Caco-2 (cell line): ENCODE measurements around the gene SDK2. TPM values are rescaled to one million over a fixed set of nuclear protein-coding genes. Genes with fewer than 3 reads are reported as not detected.
"Not testable (repeated sequence)": the region's sequence is repeated elsewhere in the genome, so short reads cannot be mapped to it uniquely, and the experiment has no call there.

ENCODE experiments used
- BruUV-seq: library from RNA; stranded (reverse); fragments of 400-500 nt; replicated peaks from 2 replicates; lab custom pipeline; 2021; lab: Mats Ljungman, UMichigan
- CTCF ChIA-PET: fragments of 300-600 bp; sonication (Branson Sonifier 250); formaldehyde crosslinking; loops from one replicate; lab custom pipeline; 2022; ENCODE audit warnings: antibody characterized with exemption; lab: Charles Lee
- POLR2A ChIA-PET: fragments of 300-600 bp; sonication (Branson Sonifier 250); formaldehyde crosslinking; loops from one replicate; lab custom pipeline; 2022; ENCODE audit warnings: antibody characterized with exemption; lab: Charles Lee
- DNase-seq, 2 experiments: peaks; one replicate each; pipeline versions ENCODE4 v3.0.0 to v3.0.0-alpha.2; 2020 to 2022
- H3K27me3 ChIP-seq: replicated peaks from 2 replicates; pipeline ENCODE4 v1.6.0; 2011; ENCODE audit warnings: low read length; ENCODE audit not compliant: control insufficient read depth, insufficient read depth
- H3K36me3 ChIP-seq: 2 replicates; pipeline ENCODE4 v1.5.1; 2011; ENCODE audit warnings: low read length; ENCODE audit not compliant: control insufficient read depth, insufficient read depth
- H3K4me1 ChIP-seq: fragments of 250-450 bp; sonication (Bioruptor Pico); 2 replicates; pipeline ENCODE4 v1.5.1; 2020; ENCODE audit warnings: mild to moderate bottlenecking
- H3K4me3 ChIP-seq: 2 replicates; pipeline ENCODE4 v1.5.1; 2011; ENCODE audit warnings: low read depth, mild to moderate bottlenecking, control low read depth, low read length
- H3K9me3 ChIP-seq: fragments of 250-450 bp; sonication (Bioruptor Pico); 2 replicates; pipeline ENCODE4 v1.5.1; 2020; ENCODE audit warnings: mild to moderate bottlenecking, moderate library complexity
- H3K27ac Mint-ChIP-seq: one replicate; pipeline ENCODE4 v1.8.0; 2022; ENCODE audit warnings: mixed read lengths; ENCODE audit not compliant: unreplicated experiment
- H3K27me3 Mint-ChIP-seq: one replicate; pipeline ENCODE4 v1.8.0; 2022; ENCODE audit warnings: mixed read lengths; ENCODE audit not compliant: insufficient read depth, unreplicated experiment
- H3K36me3 Mint-ChIP-seq: one replicate; pipeline ENCODE4 v1.8.0; 2022; ENCODE audit warnings: mild to moderate bottlenecking, mixed read lengths; ENCODE audit not compliant: insufficient read depth, unreplicated experiment
- H3K4me1 Mint-ChIP-seq: one replicate; pipeline ENCODE4 v1.8.0; 2022; ENCODE audit warnings: low read depth, mixed read lengths; ENCODE audit not compliant: unreplicated experiment
- H3K4me3 Mint-ChIP-seq: one replicate; pipeline ENCODE4 v1.8.0; 2022; ENCODE audit warnings: mild to moderate bottlenecking, moderate library complexity, mixed read lengths; ENCODE audit not compliant: unreplicated experiment
- H3K9me3 Mint-ChIP-seq: one replicate; pipeline ENCODE4 v1.8.0; 2022; ENCODE audit warnings: mixed read lengths; ENCODE audit not compliant: unreplicated experiment
- intact Hi-C: fragments of 100-400 bp; cut with micrococcal nuclease; formaldehyde crosslinking; loops from one replicate; pipeline ENCODE4 v1.10.0; 2022; ENCODE audit not compliant: unreplicated experiment
- total RNA-seq: library from RNA; stranded (reverse); gene quantifications from 2 replicates; pipeline ENCODE4 v1.2.3, GENCODE V29; 2022
- TF ChIP-seq, protein P1 (sequence below), 2 experiments: fragments of 200-600 bp in 1 of 2; IDR thresholded peaks; 1 replicate in 1 of 2; 2 replicates in 1 of 2; pipeline versions ENCODE4 v1.5.1 to v1.8.0; 2011 to 2022; ENCODE audit warnings: antibody characterized with exemption in 1 of 2, control low read depth in 1 of 2, inconsistent platforms in 1 of 2, low read depth in 1 of 2, low read length in 1 of 2, mild to moderate bottlenecking in 1 of 2, moderate library complexity in 1 of 2; ENCODE audit not compliant: insufficient read depth in 1 of 2, severe bottlenecking in 1 of 2, unreplicated experiment in 1 of 2

Gene SDK2
- total RNA-seq, 1 experiment from 2014 or later, result 0.09 TPM

DNA sequence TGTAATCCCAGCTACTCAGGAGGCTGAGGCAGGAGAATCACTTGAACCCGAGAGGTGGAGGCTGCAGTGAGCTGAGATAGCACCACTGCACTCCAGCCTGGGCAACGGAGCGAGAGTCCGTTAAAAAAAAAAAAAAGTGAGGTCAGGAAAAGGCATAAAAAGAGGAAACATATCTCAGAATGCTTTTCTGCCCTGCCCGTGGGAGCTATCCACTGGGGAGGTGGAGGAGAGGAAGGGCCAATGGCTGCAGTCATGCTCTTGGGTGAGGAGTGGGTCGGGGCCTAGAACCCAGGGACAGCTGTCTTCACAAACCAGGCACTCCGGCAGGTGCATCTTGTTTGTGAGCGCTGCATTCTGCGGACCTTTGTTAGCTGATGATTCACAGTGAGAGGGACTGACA is 272.4 kb downstream of the SDK2 start:
- no peaks in the 10 kb centered on the region for H3K9me3 Mint-ChIP-seq
- Histone ChIP-seq H3K4me3 (no peak overlapping the region), H3K27me3 (no peaks in the 10 kb centered on the region; the same call in none of the 2 replicates), H3K36me3 (no peaks in the 10 kb centered on the region), H3K9me3 (no peaks in the 10 kb centered on the region), H3K4me1 (no peaks in the 10 kb centered on the region)
- BruUV-seq, result no TSS peak
- peaks cover 25% of the 10 kb centered on the region for H3K27me3 Mint-ChIP-seq
- no peaks in the 10 kb centered on the region for H3K4me1 Mint-ChIP-seq
- ChIA-PET POLR2A (no interaction called here), CTCF (interaction anchor here (0.7 to 1.3 kb wide), 2 partner anchors 12 to 24 kb away, joined by 3 read pairs; no protein-coding TSS in a partner anchor)
- no peaks in the 10 kb centered on the region for H3K36me3 Mint-ChIP-seq
- intact Hi-C loops, result loop anchor here (2.0 kb wide), 1 partner anchor 61 kb away; no protein-coding TSS in a partner anchor
- no peak overlapping the region for H3K4me3 Mint-ChIP-seq
- DNase-seq, result no peak
- H3K27ac Mint-ChIP-seq, result no peak overlapping the region
- TF ChIP-seq, protein P1, sequence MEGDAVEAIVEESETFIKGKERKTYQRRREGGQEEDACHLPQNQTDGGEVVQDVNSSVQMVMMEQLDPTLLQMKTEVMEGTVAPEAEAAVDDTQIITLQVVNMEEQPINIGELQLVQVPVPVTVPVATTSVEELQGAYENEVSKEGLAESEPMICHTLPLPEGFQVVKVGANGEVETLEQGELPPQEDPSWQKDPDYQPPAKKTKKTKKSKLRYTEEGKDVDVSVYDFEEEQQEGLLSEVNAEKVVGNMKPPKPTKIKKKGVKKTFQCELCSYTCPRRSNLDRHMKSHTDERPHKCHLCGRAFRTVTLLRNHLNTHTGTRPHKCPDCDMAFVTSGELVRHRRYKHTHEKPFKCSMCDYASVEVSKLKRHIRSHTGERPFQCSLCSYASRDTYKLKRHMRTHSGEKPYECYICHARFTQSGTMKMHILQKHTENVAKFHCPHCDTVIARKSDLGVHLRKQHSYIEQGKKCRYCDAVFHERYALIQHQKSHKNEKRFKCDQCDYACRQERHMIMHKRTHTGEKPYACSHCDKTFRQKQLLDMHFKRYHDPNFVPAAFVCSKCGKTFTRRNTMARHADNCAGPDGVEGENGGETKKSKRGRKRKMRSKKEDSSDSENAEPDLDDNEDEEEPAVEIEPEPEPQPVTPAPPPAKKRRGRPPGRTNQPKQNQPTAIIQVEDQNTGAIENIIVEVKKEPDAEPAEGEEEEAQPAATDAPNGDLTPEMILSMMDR (IDR thresholded peaks at IDR 0.05; ENCODE audit: insufficient read depth in 1 of 2, low read depth in 1 of 2, low read length in 1 of 2, severe bottlenecking in 1 of 2, unreplicated experiment in 1 of 2), result no peak

DNA sequence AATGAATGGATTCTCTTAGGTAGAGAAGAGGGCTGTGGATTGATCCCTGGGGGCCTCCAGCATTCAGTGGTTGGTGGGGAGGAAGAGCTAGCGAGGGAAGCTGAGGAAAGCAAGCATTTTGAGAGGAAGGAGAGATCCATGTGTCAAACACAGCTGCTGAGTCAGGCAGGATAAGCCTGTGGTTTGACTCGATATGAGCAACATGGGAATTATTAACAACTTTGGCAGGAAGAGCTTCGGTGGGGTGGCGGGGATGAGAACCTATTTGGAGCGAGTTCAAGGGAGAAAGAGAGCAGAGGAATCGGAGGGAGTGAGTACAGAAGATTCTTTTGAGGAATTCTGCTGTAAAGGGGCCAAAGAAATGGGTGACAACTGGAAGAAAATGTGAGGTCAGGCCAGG is 273.0 kb downstream of the SDK2 start:
- no peak for DNase-seq
- H3K9me3 ChIP-seq, result no peaks in the 10 kb centered on the region
- BruUV-seq, result no TSS peak
- TF ChIP-seq, protein P1 (IDR thresholded peaks at IDR 0.05; ENCODE audit: insufficient read depth in 1 of 2, low read depth in 1 of 2, low read length in 1 of 2, severe bottlenecking in 1 of 2, unreplicated experiment in 1 of 2), result no peak
- Mint-ChIP-seq H3K4me3 (no peak overlapping the region), H3K36me3 (no peaks in the 10 kb centered on the region), H3K4me1 (no peaks in the 10 kb centered on the region), H3K9me3 (no peaks in the 10 kb centered on the region), H3K27ac (no peak overlapping the region), H3K27me3 (peaks cover 22% of the 10 kb centered on the region)
- no peaks in the 10 kb centered on the region; the same call in none of the 2 replicates for H3K27me3 ChIP-seq
- CTCF ChIA-PET, result interaction anchor here (1.3 to 3.5 kb wide), 2 partner anchors 11 to 116 kb away, joined by 3 to 37 read pairs; no protein-coding TSS in a partner anchor
- intact Hi-C loops, result loop anchor here (2.0 kb wide), 1 partner anchor 60 kb away; no protein-coding TSS in a partner anchor
- no peak overlapping the region for H3K4me3 ChIP-seq
- POLR2A ChIA-PET, result no interaction called here
- H3K4me1 ChIP-seq, result no peaks in the 10 kb centered on the region
- no peaks in the 10 kb centered on the region for H3K36me3 ChIP-seq

DNA sequence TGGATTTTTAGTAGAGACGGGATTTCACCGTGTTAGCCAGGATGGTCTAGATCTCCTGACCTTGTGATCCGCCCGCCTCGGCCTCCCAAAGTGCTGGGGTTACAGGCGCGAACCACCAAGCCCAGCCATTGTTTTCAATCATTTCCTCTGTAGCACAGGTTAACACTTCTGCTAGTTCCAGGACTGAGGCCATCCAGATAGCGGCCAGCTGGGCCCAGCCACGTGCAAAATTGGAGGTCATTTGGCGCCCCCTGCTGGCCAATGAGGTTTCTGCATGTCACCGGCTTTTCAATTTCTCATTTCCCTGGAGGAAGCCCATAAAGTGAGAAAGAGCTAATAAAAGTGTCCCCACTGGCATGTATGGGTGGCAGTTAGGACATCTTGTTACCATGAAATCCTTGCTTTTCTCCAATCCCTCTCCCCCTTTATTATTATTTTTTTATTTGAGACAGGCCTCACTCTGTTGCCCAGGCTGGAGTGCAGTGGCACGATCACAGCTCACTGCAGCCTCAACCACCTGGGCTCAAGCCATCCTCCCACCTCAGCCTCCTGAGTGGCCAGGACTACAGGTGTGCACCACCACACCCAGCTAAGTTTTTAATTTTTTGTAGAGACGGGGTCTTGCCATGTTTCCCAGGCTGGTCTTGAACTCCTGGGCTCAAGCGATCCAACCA is 274.3 kb downstream of the SDK2 start:
- H3K27me3 ChIP-seq, BruUV-seq, H3K9me3 Mint-ChIP-seq, H3K4me1 Mint-ChIP-seq, H3K4me3 Mint-ChIP-seq, H3K36me3 ChIP-seq, H3K4me1 ChIP-seq, H3K36me3 Mint-ChIP-seq, H3K4me3 ChIP-seq, POLR2A ChIA-PET, H3K27ac Mint-ChIP-seq, H3K9me3 ChIP-seq: not testable (repeated sequence)
- intact Hi-C loops, result loop anchor here (1.0 to 2.0 kb wide), 4 partner anchors 59 to 645 kb away; no protein-coding TSS in a partner anchor
- H3K27me3 Mint-ChIP-seq, result peaks cover 18% of the 10 kb centered on the region
- CTCF ChIA-PET, result interaction anchor here (0.6 to 3.5 kb wide), 31 partner anchors 9 to 813 kb away, joined by 3 to 37 read pairs (median 4); partner anchors contain the start of genes CDC42EP4 and CPSF4L
- peak; percentile 73 to 86 for DNase-seq
- TF ChIP-seq, protein P1 (IDR thresholded peaks at IDR 0.05; ENCODE audit: insufficient read depth in 1 of 2, low read depth in 1 of 2, low read length in 1 of 2, severe bottlenecking in 1 of 2, unreplicated experiment in 1 of 2), result peak; percentile 83 to 92
